PC-9 (cell line): ENCODE results near the gene WFDC1.

Source experiments
- CTCF ChIP-seq: fragments of 200-600 bp; sonication (generic); conservative IDR thresholded peaks from 2 replicates; pipeline ENCODE4 v1.6.1; 2017; ENCODE audit warnings: mixed run types, antibody characterized with exemption, mild to moderate bottlenecking, moderate library complexity
- EZH2 ChIP-seq: fragments of 200-600 bp; sonication (generic); IDR thresholded peaks from 2 replicates; pipeline ENCODE4 v1.8.0; 2017; ENCODE audit warnings: antibody characterized with exemption, low read depth

GRCh38 chr16:84299734-84300440 is 5.2 kb downstream of the WFDC1 start:
- TF ChIP-seq CTCF (no peak), EZH2 (no peak)
